ENCODE measurements around the gene ISG20L2.

The ISG20L2 gene

GRCh38 chr1:156738916-156739315 lies 10.3 kb upstream of the ISG20L2 start:
- DNase-seq (ENCODE audit: low read depth, low spot score), result no peak
- no peaks in the 10 kb centered on the region for H3K4me1 ChIP-seq (ENCODE audit: insufficient read depth, insufficient read length)
- no peaks in the 10 kb centered on the region for H3K27me3 ChIP-seq (ENCODE audit: insufficient read depth, insufficient read length)
- peaks cover 68% of the 10 kb centered on the region for H3K36me3 ChIP-seq (ENCODE audit: insufficient read depth, insufficient read length, low read length)
- no peak overlapping the region for H3K4me3 ChIP-seq (ENCODE audit: insufficient read length, low read depth)
- TF ChIP-seq SUZ12 (IDR thresholded peaks at IDR 0.05; ENCODE audit: extremely low read depth, insufficient read depth, insufficient read length) (no peak), YY1 (IDR thresholded peaks at IDR 0.05; ENCODE audit: insufficient read depth, insufficient read length) (no peak), ZNF274 (IDR thresholded peaks at IDR 0.05; ENCODE audit: low read depth, low read length) (no peak)
- H3K9me3 ChIP-seq (ENCODE audit: insufficient read depth, low read length), result no peaks in the 10 kb centered on the region
- H3K9ac ChIP-seq (ENCODE audit: insufficient read length, low read depth), result no peak overlapping the region

- DNase-seq (ENCODE audit: low read depth, low spot score), result no peak
- Histone ChIP-seq H3K4me1 (ENCODE audit: insufficient read depth, insufficient read length) (no peaks in the 10 kb centered on the region), H3K36me3 (ENCODE audit: insufficient read depth, insufficient read length, low read length) (peaks cover 68% of the 10 kb centered on the region), H3K27me3 (ENCODE audit: insufficient read depth, insufficient read length) (no peaks in the 10 kb centered on the region), H3K9ac (ENCODE audit: insufficient read length, low read depth) (no peak overlapping the region), H3K9me3 (ENCODE audit: insufficient read depth, low read length) (no peaks in the 10 kb centered on the region), H3K4me3 (ENCODE audit: insufficient read length, low read depth) (no peak overlapping the region)
- TF ChIP-seq SUZ12 (IDR thresholded peaks at IDR 0.05; ENCODE audit: extremely low read depth, insufficient read depth, insufficient read length) (no peak), ZNF274 (IDR thresholded peaks at IDR 0.05; ENCODE audit: low read depth, low read length) (no peak), YY1 (IDR thresholded peaks at IDR 0.05; ENCODE audit: insufficient read depth, insufficient read length) (no peak)
These were observed 9.8 kb upstream of the ISG20L2 start for GRCh38 chr1:156738407-156738806.

GRCh38 chr1:156733989-156734584 lies 5.5 kb upstream of the ISG20L2 start:
- Histone ChIP-seq H3K9ac (ENCODE audit: insufficient read length, low read depth) (no peak overlapping the region), H3K4me1 (ENCODE audit: insufficient read depth, insufficient read length) (no peaks in the 10 kb centered on the region), H3K27me3 (ENCODE audit: insufficient read depth, insufficient read length) (no peaks in the 10 kb centered on the region), H3K4me3 (ENCODE audit: insufficient read length, low read depth) (no peak overlapping the region), H3K36me3 (ENCODE audit: insufficient read depth, insufficient read length, low read length) (peaks cover 74% of the 10 kb centered on the region), H3K9me3 (ENCODE audit: insufficient read depth, low read length) (no peaks in the 10 kb centered on the region)
- TF ChIP-seq ZNF274 (IDR thresholded peaks at IDR 0.05; ENCODE audit: low read depth, low read length), result no peak
- TF ChIP-seq SUZ12 (IDR thresholded peaks at IDR 0.05; ENCODE audit: extremely low read depth, insufficient read depth, insufficient read length), result no peak
- TF ChIP-seq YY1 (IDR thresholded peaks at IDR 0.05; ENCODE audit: insufficient read depth, insufficient read length), result no peak
- no peak for DNase-seq (ENCODE audit: low read depth, low spot score)

- TF ChIP-seq YY1 (IDR thresholded peaks at IDR 0.05; ENCODE audit: insufficient read depth, insufficient read length) (no peak), SUZ12 (IDR thresholded peaks at IDR 0.05; ENCODE audit: extremely low read depth, insufficient read depth, insufficient read length) (no peak), ZNF274 (IDR thresholded peaks at IDR 0.05; ENCODE audit: low read depth, low read length) (no peak)
- Histone ChIP-seq H3K9ac (ENCODE audit: insufficient read length, low read depth) (peak within 1 kb of the TSS; percentile 100), H3K4me1 (ENCODE audit: insufficient read depth, insufficient read length) (peaks cover 15% of the 10 kb centered on the region), H3K9me3 (ENCODE audit: insufficient read depth, low read length) (no peaks in the 10 kb centered on the region), H3K27me3 (ENCODE audit: insufficient read depth, insufficient read length) (no peaks in the 10 kb centered on the region), H3K36me3 (ENCODE audit: insufficient read depth, insufficient read length, low read length) (peaks cover 70% of the 10 kb centered on the region), H3K4me3 (ENCODE audit: insufficient read length, low read depth) (peak within 1 kb of the TSS; percentile 99)
- DNase-seq (ENCODE audit: low read depth, low spot score), result no peak
These were observed 504 bp downstream of the ISG20L2 start, which contains the start of gene METTL25B for GRCh38 chr1:156727926-156728598. METTL25B (plus strand) TSS chr1:156728469; CDS start chr1:156729105, 636 bp downstream.

GRCh38 chr1:156727492-156727891 lies 1.1 kb downstream of the ISG20L2 start:
- Histone ChIP-seq H3K4me1 (ENCODE audit: insufficient read depth, insufficient read length) (peaks cover 15% of the 10 kb centered on the region), H3K9me3 (ENCODE audit: insufficient read depth, low read length) (no peaks in the 10 kb centered on the region), H3K36me3 (ENCODE audit: insufficient read depth, insufficient read length, low read length) (peaks cover 70% of the 10 kb centered on the region), H3K9ac (ENCODE audit: insufficient read length, low read depth) (peak overlapping the region; percentile 100), H3K4me3 (ENCODE audit: insufficient read length, low read depth) (peak overlapping the region; percentile 99), H3K27me3 (ENCODE audit: insufficient read depth, insufficient read length) (no peaks in the 10 kb centered on the region)
- DNase-seq (ENCODE audit: low read depth, low spot score), result no peak
- no peak for TF ChIP-seq YY1 (IDR thresholded peaks at IDR 0.05; ENCODE audit: insufficient read depth, insufficient read length)

GRCh38 chr1:156726549-156727226 lies 1.9 kb downstream of the ISG20L2 start:
- no peak for DNase-seq (ENCODE audit: low read depth, low spot score)
- no peak for TF ChIP-seq ZNF274 (IDR thresholded peaks at IDR 0.05; ENCODE audit: low read depth, low read length)
- no peak for TF ChIP-seq YY1 (IDR thresholded peaks at IDR 0.05; ENCODE audit: insufficient read depth, insufficient read length)
- no peak for TF ChIP-seq SUZ12 (IDR thresholded peaks at IDR 0.05; ENCODE audit: extremely low read depth, insufficient read depth, insufficient read length)
- Histone ChIP-seq H3K27me3 (ENCODE audit: insufficient read depth, insufficient read length) (no peaks in the 10 kb centered on the region), H3K4me3 (ENCODE audit: insufficient read length, low read depth) (peak overlapping the region; percentile 13), H3K4me1 (ENCODE audit: insufficient read depth, insufficient read length) (peaks cover 15% of the 10 kb centered on the region), H3K36me3 (ENCODE audit: insufficient read depth, insufficient read length, low read length) (peaks cover 65% of the 10 kb centered on the region), H3K9me3 (ENCODE audit: insufficient read depth, low read length) (no peaks in the 10 kb centered on the region), H3K9ac (ENCODE audit: insufficient read length, low read depth) (peak overlapping the region; percentile 100)

GRCh38 chr1:156725683-156726280 lies 2.8 kb downstream of the ISG20L2 start:
- Histone ChIP-seq H3K9me3 (ENCODE audit: insufficient read depth, low read length) (no peaks in the 10 kb centered on the region), H3K4me3 (ENCODE audit: insufficient read length, low read depth) (peak overlapping the region; percentile 13), H3K27me3 (ENCODE audit: insufficient read depth, insufficient read length) (no peaks in the 10 kb centered on the region), H3K4me1 (ENCODE audit: insufficient read depth, insufficient read length) (peaks cover 15% of the 10 kb centered on the region), H3K36me3 (ENCODE audit: insufficient read depth, insufficient read length, low read length) (peaks cover 73% of the 10 kb centered on the region), H3K9ac (ENCODE audit: insufficient read length, low read depth) (peak overlapping the region; percentile 100)
- DNase-seq (ENCODE audit: low read depth, low spot score), result peak; percentile 92
- TF ChIP-seq ZNF274 (IDR thresholded peaks at IDR 0.05; ENCODE audit: low read depth, low read length), result no peak
- no peak for TF ChIP-seq SUZ12 (IDR thresholded peaks at IDR 0.05; ENCODE audit: extremely low read depth, insufficient read depth, insufficient read length)
- TF ChIP-seq YY1 (IDR thresholded peaks at IDR 0.05; ENCODE audit: insufficient read depth, insufficient read length), result no peak
